ENCODE results near the gene ADAMTS5.

The ADAMTS5 gene

GRCh38 chr21:26967062-26967913 is at the start of gene ADAMTS5:
Gene ADAMTS5, minus strand, starts transcription at chr21:26967088. Its CDS starts 697 bp downstream, at chr21:26966391.
- Histone ChIP-seq H3K27ac (ENCODE audit: low read depth, low read length) (peak within 1 kb of the TSS; percentile 61), H3K4me3 (ENCODE audit: low read depth in 1 of 2, low read length in 2 of 2) (peak within 1 kb of the TSS; percentile 71 to 72), H3K36me3 (ENCODE audit: insufficient read depth, low read length) (no peaks in the 10 kb centered on the region), H3K9me3 (ENCODE audit: low read length) (no peaks in the 10 kb centered on the region), H3K4me1 (ENCODE audit: insufficient read depth, low read length) (peaks cover 2% of the 10 kb centered on the region), H3K27me3 (ENCODE audit: control insufficient read depth in 1 of 2, insufficient read depth in 2 of 2, low read length in 2 of 2) (peaks cover 0 to 13% of the 10 kb centered on the region in 2 donors), H3K9ac (ENCODE audit: low read length) (no peak within 1 kb of the TSS)

DNA sequence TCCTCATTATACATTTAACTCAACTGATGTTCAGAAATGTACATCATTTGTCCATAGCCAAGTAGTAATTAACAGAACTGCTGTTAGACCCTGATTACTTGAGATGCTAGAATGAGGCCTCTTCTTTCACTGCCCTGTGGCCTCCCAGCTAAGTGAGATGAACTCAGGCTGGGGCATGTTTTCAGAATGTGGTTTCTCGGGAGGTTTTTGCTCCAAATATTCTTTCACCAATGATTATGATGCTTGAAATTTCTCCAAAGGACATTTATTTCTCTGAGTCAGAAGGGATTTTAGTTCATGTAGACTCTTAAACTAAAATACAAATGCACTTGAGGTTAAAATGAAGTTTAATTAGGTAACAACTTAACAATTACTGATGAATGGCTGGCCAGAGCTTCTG is 34.6 kb upstream of the ADAMTS5 start:
- H3K27ac ChIP-seq (ENCODE audit: low read depth, low read length) = no peak overlapping the region
- H3K27me3 ChIP-seq (ENCODE audit: control insufficient read depth in 1 of 2, insufficient read depth in 2 of 2, low read length in 2 of 2) = no peaks in the 10 kb centered on the region
- H3K9me3 ChIP-seq (ENCODE audit: low read length) = no peaks in the 10 kb centered on the region
- no peaks in the 10 kb centered on the region for H3K36me3 ChIP-seq (ENCODE audit: insufficient read depth, low read length)
- no peaks in the 10 kb centered on the region for H3K4me1 ChIP-seq (ENCODE audit: insufficient read depth, low read length)
- no peak overlapping the region for H3K9ac ChIP-seq (ENCODE audit: low read length)
- no peak overlapping the region for H3K4me3 ChIP-seq (ENCODE audit: low read depth in 1 of 2, low read length in 2 of 2)

GRCh38 chr21:26983576-26983975 is 16.7 kb upstream of the ADAMTS5 start:
- H3K9ac ChIP-seq (ENCODE audit: low read length) = no peak overlapping the region
- H3K9me3 ChIP-seq (ENCODE audit: low read length) = no peaks in the 10 kb centered on the region
- no peaks in the 10 kb centered on the region for H3K36me3 ChIP-seq (ENCODE audit: insufficient read depth, low read length)
- no peak overlapping the region for H3K4me3 ChIP-seq (ENCODE audit: low read depth in 1 of 2, low read length in 2 of 2)
- no peak overlapping the region for H3K27ac ChIP-seq (ENCODE audit: low read depth, low read length)
- no peaks in the 10 kb centered on the region for H3K27me3 ChIP-seq (ENCODE audit: control insufficient read depth in 1 of 2, insufficient read depth in 2 of 2, low read length in 2 of 2)
- H3K4me1 ChIP-seq (ENCODE audit: insufficient read depth, low read length) = no peaks in the 10 kb centered on the region

GRCh38 chr21:26982767-26983166 is 15.9 kb upstream of the ADAMTS5 start:
- H3K4me1 ChIP-seq (ENCODE audit: insufficient read depth, low read length) = no peaks in the 10 kb centered on the region
- H3K27me3 ChIP-seq (ENCODE audit: control insufficient read depth in 1 of 2, insufficient read depth in 2 of 2, low read length in 2 of 2) = no peaks in the 10 kb centered on the region
- no peak overlapping the region for H3K27ac ChIP-seq (ENCODE audit: low read depth, low read length)
- no peak overlapping the region for H3K9ac ChIP-seq (ENCODE audit: low read length)
- no peaks in the 10 kb centered on the region for H3K9me3 ChIP-seq (ENCODE audit: low read length)
- H3K4me3 ChIP-seq (ENCODE audit: low read depth in 1 of 2, low read length in 2 of 2) = no peak overlapping the region
- H3K36me3 ChIP-seq (ENCODE audit: insufficient read depth, low read length) = no peaks in the 10 kb centered on the region

GRCh38 chr21:26977746-26978145 is 10.9 kb upstream of the ADAMTS5 start:
- H3K4me1 ChIP-seq (ENCODE audit: insufficient read depth, low read length) = no peaks in the 10 kb centered on the region

GRCh38 chr21:26973226-26973625 is 6.3 kb upstream of the ADAMTS5 start:
- H3K9me3 ChIP-seq (ENCODE audit: low read length) = no peaks in the 10 kb centered on the region
- no peaks in the 10 kb centered on the region for H3K27me3 ChIP-seq (ENCODE audit: control insufficient read depth in 1 of 2, insufficient read depth in 2 of 2, low read length in 2 of 2)
- no peak overlapping the region for H3K4me3 ChIP-seq (ENCODE audit: low read depth in 1 of 2, low read length in 2 of 2)
- no peaks in the 10 kb centered on the region for H3K36me3 ChIP-seq (ENCODE audit: insufficient read depth, low read length)
- H3K9ac ChIP-seq (ENCODE audit: low read length) = no peak overlapping the region
- no peak overlapping the region for H3K27ac ChIP-seq (ENCODE audit: low read depth, low read length)
- no peaks in the 10 kb centered on the region for H3K4me1 ChIP-seq (ENCODE audit: insufficient read depth, low read length)

More at GRCh38 chr21:26977746-26978145, 10.9 kb upstream of the ADAMTS5 start:
- Histone ChIP-seq H3K27me3 (ENCODE audit: control insufficient read depth in 1 of 2, insufficient read depth in 2 of 2, low read length in 2 of 2) (no peaks in the 10 kb centered on the region), H3K9me3 (ENCODE audit: low read length) (no peaks in the 10 kb centered on the region), H3K27ac (ENCODE audit: low read depth, low read length) (no peak overlapping the region), H3K9ac (ENCODE audit: low read length) (no peak overlapping the region), H3K4me3 (ENCODE audit: low read depth in 1 of 2, low read length in 2 of 2) (no peak overlapping the region), H3K36me3 (ENCODE audit: insufficient read depth, low read length) (no peaks in the 10 kb centered on the region)

DNA sequence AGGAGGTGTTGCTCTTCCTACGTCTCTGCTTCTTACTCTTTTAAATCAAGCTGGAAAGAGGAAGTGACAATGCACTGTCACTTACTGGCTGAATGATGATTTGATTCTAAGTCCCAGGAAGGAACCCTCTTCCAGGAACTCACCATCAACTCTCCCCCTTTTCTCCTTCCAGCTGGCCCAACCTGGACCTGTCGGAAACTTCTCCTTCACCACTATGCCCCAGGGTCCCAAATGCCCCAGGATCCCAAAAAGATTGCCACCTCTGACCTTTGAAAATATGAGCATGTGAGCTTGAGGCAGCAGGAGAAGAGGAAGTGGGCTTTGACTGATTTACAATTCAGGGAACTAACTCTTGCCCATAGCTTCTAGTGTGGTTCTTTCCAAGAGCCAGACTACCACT is 5.3 kb upstream of the ADAMTS5 start:
- Histone ChIP-seq H3K4me3 (ENCODE audit: low read depth in 1 of 2, low read length in 2 of 2) (no peak overlapping the region), H3K36me3 (ENCODE audit: insufficient read depth, low read length) (no peaks in the 10 kb centered on the region), H3K4me1 (ENCODE audit: insufficient read depth, low read length) (no peaks in the 10 kb centered on the region), H3K27ac (ENCODE audit: low read depth, low read length) (no peak overlapping the region), H3K9me3 (ENCODE audit: low read length) (no peaks in the 10 kb centered on the region), H3K27me3 (ENCODE audit: control insufficient read depth in 1 of 2, insufficient read depth in 2 of 2, low read length in 2 of 2) (no peaks in the 10 kb centered on the region), H3K9ac (ENCODE audit: low read length) (no peak overlapping the region)

DNA sequence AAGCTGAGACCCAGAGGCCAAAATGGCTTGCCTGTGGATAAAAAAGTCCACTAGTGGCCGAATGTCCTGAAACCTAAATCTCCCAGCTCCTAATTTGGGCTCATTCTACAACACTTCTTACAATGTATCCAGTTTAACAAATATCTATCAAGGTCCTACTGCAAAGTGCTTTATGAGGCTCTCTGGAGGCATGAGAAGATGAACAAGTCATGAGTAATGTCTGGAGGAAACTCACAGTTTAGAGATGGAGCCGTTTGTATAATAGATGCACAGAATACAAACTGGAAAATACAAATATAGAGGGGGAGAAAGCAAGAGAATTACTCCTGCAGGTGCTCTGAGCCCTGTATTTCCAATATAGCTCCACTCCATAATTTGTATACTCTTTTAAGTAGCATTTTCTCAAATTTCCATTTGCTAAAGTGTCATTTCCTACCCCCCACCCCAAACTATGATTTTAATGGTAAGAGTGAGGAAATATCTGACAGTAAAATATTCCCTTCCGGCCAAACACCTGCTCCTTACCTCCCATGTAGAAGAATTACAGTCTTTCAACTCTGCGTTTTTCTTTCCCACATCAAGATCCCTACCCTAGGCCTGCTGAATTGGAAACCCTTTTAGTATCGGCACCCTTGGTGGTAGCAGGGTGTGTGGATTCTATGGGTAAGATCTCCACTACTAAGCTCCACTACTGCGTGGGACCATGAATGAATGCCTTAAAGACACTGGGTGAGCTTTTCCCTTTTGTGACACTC is 3.3 kb upstream of the ADAMTS5 start:
- no peaks in the 10 kb centered on the region for H3K4me1 ChIP-seq (ENCODE audit: insufficient read depth, low read length)
- no peaks in the 10 kb centered on the region for H3K9me3 ChIP-seq (ENCODE audit: low read length)
- no peak overlapping the region for H3K27ac ChIP-seq (ENCODE audit: low read depth, low read length)
- no peaks in the 10 kb centered on the region for H3K36me3 ChIP-seq (ENCODE audit: insufficient read depth, low read length)
- H3K27me3 ChIP-seq (ENCODE audit: control insufficient read depth in 1 of 2, insufficient read depth in 2 of 2, low read length in 2 of 2) = peaks cover 0 to 13% of the 10 kb centered on the region in 2 donors
- no peak overlapping the region for H3K9ac ChIP-seq (ENCODE audit: low read length)
- no peak overlapping the region for H3K4me3 ChIP-seq (ENCODE audit: low read depth in 1 of 2, low read length in 2 of 2)

- Histone ChIP-seq H3K9ac (ENCODE audit: low read length) (no peak overlapping the region), H3K4me3 (ENCODE audit: low read depth in 1 of 2, low read length in 2 of 2) (peak overlapping the region; percentile 71 to 72), H3K4me1 (ENCODE audit: insufficient read depth, low read length) (peaks cover 4% of the 10 kb centered on the region), H3K27ac (ENCODE audit: low read depth, low read length) (peak overlapping the region; percentile 61), H3K9me3 (ENCODE audit: low read length) (no peaks in the 10 kb centered on the region), H3K36me3 (ENCODE audit: insufficient read depth, low read length) (no peaks in the 10 kb centered on the region), H3K27me3 (ENCODE audit: control insufficient read depth in 1 of 2, insufficient read depth in 2 of 2, low read length in 2 of 2) (peaks cover 0 to 13% of the 10 kb centered on the region in 2 donors)
These were observed 233 bp downstream of the ADAMTS5 start for GRCh38 chr21:26966649-26967061.

DNA sequence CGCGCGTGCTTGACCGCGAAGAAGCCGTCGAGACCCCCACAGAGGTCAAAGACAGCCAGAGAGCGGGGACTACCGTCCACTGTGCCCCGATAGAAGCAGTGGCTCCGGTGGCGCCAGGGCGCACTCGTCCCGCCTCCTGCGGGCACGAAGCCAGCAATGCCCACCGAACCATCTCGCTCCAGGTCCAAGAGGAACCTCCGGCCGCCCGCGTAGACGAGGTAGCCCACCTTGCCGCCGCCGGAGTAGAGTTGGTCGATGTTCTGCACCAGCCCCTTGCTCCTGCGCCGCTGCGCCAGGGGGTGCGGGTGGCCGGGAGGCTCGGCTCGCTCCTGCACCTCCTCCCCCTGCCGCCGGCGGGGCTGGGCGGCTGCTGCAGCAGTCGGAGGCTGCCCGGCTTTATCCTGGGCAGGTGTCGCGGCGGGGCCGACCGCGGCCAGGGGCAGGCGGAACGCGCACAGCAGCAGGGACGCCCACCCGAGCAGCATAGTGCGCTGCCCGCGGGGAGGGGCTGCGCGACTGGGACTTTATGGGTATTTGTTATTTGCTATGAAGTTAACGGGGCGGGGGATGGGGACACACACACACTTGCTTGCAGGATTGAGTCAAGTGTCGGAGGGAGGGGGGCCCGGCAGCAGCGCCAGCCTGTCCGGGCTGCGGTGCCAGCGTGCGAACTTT is 844 bp downstream of the ADAMTS5 start:
- no peaks in the 10 kb centered on the region for H3K9me3 ChIP-seq (ENCODE audit: low read length)
- H3K27me3 ChIP-seq (ENCODE audit: control insufficient read depth in 1 of 2, insufficient read depth in 2 of 2, low read length in 2 of 2) = peaks cover 0 to 13% of the 10 kb centered on the region in 2 donors
- H3K27ac ChIP-seq (ENCODE audit: low read depth, low read length) = peak overlapping the region; percentile 14
- H3K9ac ChIP-seq (ENCODE audit: low read length) = no peak overlapping the region
- H3K36me3 ChIP-seq (ENCODE audit: insufficient read depth, low read length) = no peaks in the 10 kb centered on the region
- peak overlapping the region; percentile 71 to 72 for H3K4me3 ChIP-seq (ENCODE audit: low read depth in 1 of 2, low read length in 2 of 2)
- peaks cover 4% of the 10 kb centered on the region for H3K4me1 ChIP-seq (ENCODE audit: insufficient read depth, low read length)

Measured in muscle layer of colon (tissue), 2 donors.